ENCODE results near the gene COPS3.

DNA sequence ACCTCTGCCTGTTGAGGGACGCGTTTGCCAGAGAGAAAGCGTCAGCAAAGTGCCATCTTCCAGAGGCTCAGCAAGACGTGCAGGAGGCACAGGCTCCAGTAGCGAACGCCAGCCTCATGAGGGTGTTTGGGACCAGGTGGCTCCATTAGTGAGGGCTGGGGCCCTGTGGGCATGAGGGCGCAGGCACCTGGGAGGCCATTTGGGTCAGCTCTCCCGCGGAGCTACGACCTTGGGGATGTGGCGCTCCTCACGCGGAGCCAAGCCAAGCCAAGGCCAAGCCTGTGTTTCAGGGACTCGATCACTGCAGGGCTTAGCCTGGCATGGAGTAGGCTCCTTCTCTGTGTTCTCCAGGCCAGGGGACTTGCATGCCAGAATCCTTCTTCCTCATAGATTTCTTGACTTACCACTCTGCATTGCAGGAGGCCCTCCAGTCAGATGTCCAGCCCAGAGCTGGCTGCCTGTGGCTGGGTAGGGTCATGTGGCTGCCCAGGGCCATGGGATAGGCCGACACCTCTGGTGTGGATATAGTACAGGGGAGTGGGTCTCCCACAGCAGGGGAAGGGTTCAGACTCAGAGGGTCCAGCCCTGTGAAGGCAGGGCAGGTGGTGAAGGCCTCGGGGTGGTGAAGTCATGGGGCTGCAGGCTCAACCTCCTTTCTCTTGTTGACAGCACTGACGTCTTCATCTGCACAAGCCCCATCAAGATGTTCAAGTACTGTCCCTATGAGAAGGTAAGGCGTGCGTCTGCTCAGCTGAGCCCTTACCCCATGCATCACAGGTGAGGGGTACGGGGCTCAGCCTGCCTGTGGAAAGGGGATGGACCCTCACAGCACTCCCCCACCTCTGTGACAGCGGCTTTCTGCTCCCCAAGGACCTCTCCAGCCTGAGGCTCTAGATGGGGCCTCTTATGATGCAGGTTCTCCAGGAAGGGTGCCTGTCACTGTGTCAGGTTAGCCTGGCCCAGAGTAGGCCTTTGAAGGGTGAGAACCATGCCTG lies 41.8 kb upstream of the COPS3 start:
- TF ChIP-seq, protein P1, sequence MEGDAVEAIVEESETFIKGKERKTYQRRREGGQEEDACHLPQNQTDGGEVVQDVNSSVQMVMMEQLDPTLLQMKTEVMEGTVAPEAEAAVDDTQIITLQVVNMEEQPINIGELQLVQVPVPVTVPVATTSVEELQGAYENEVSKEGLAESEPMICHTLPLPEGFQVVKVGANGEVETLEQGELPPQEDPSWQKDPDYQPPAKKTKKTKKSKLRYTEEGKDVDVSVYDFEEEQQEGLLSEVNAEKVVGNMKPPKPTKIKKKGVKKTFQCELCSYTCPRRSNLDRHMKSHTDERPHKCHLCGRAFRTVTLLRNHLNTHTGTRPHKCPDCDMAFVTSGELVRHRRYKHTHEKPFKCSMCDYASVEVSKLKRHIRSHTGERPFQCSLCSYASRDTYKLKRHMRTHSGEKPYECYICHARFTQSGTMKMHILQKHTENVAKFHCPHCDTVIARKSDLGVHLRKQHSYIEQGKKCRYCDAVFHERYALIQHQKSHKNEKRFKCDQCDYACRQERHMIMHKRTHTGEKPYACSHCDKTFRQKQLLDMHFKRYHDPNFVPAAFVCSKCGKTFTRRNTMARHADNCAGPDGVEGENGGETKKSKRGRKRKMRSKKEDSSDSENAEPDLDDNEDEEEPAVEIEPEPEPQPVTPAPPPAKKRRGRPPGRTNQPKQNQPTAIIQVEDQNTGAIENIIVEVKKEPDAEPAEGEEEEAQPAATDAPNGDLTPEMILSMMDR (IDR thresholded peaks at IDR 0.05; ENCODE audit: borderline replicate concordance, extremely low read depth, low read length, poor library complexity, severe bottlenecking), result no peak
- no peak for TF ChIP-seq EZH2 (IDR thresholded peaks at IDR 0.05; ENCODE audit: borderline replicate concordance, low read depth, low read length, severe bottlenecking)

All from DND-41 (cell line).